CD4-positive, alpha-beta memory T cell (primary cell): ENCODE results near the gene ERMARD. TPM values are rescaled to one million over a fixed set of nuclear protein-coding genes. Genes with fewer than 3 reads are reported as not detected.

Experiments
- CTCF ChIA-PET: fragments of 350-600 bp; sonication (Branson Sonifier 250); formaldehyde crosslinking; loops from one replicate; lab custom pipeline; 2021; ENCODE audit warnings: inconsistent platforms; ENCODE audit not compliant: partially characterized antibody; lab: Charles Lee
- POLR2A ChIA-PET: fragments of 350-600 bp; sonication (Branson Sonifier 250); formaldehyde crosslinking; loops from one replicate; lab custom pipeline; 2021; ENCODE audit not compliant: partially characterized antibody; lab: Charles Lee
- DNase-seq, 5 donors: peaks; one replicate each; pipeline versions ENCODE4 v3.0.0 to v3.0.0-alpha.2; 2020 to 2022; ENCODE audit warnings: mixed read lengths in 1 of 5
- H3K27ac ChIP-seq: one replicate; pipeline ENCODE4 v1.7.0; 2013; ENCODE audit warnings: low read depth, low read length
- H3K27me3 ChIP-seq: 2 replicates; pipeline ENCODE4 v1.7.0; 2013; ENCODE audit warnings: mild to moderate bottlenecking, low read length, moderate library complexity; ENCODE audit not compliant: insufficient read depth
- H3K36me3 ChIP-seq: 2 replicates; pipeline ENCODE4 v1.7.0; 2013; ENCODE audit warnings: mild to moderate bottlenecking, low read length, moderate library complexity; ENCODE audit not compliant: insufficient read depth
- H3K4me1 ChIP-seq: 2 replicates; pipeline ENCODE4 v1.7.0; 2013; ENCODE audit warnings: mild to moderate bottlenecking, low read length, moderate library complexity; ENCODE audit not compliant: insufficient read depth
- H3K4me3 ChIP-seq, 2 donors: one replicate each; pipeline ENCODE4 v1.7.0; 2013; ENCODE audit warnings: low read length in 2 of 2, mild to moderate bottlenecking in 1 of 2
- H3K9me3 ChIP-seq, 2 donors: one replicate each; pipeline ENCODE4 v1.7.0; 2013; ENCODE audit warnings: low read length in 2 of 2, control low read depth in 1 of 2; ENCODE audit not compliant: control insufficient read depth in 1 of 2
- H3K27ac Mint-ChIP-seq, 7 donors: one replicate each; pipeline ENCODE4 v1.8.0; 2020 to 2021; ENCODE audit warnings: mixed read lengths in 7 of 7, mild to moderate bottlenecking in 6 of 7, inconsistent platforms in 3 of 7, moderate library complexity in 3 of 7
- H3K27me3 Mint-ChIP-seq, 2 donors: one replicate each; pipeline ENCODE4 v1.8.0; 2020 to 2021; ENCODE audit warnings: mixed read lengths in 2 of 2
- H3K36me3 Mint-ChIP-seq, 2 donors: one replicate each; pipeline ENCODE4 v1.8.0; 2020 to 2021; ENCODE audit warnings: mixed read lengths in 2 of 2, inconsistent platforms in 1 of 2, mild to moderate bottlenecking in 1 of 2
- H3K4me1 Mint-ChIP-seq, 4 donors: one replicate each; pipeline ENCODE4 v1.8.0; 2020 to 2021; ENCODE audit warnings: mixed read lengths in 4 of 4, mild to moderate bottlenecking in 1 of 4
- H3K4me3 Mint-ChIP-seq, 8 donors: one replicate each; pipeline ENCODE4 v1.8.0; 2020 to 2021; ENCODE audit warnings: mixed read lengths in 8 of 8, mild to moderate bottlenecking in 7 of 8, moderate library complexity in 6 of 8, inconsistent platforms in 3 of 8
- H3K9me3 Mint-ChIP-seq, 8 donors: one replicate each; pipeline ENCODE4 v1.8.0; 2020 to 2021; ENCODE audit warnings: mixed read lengths in 8 of 8, mild to moderate bottlenecking in 5 of 8, inconsistent platforms in 3 of 8, moderate library complexity in 1 of 8
- intact Hi-C: fragments of 100-400 bp; cut with micrococcal nuclease; formaldehyde crosslinking; loops from one replicate; pipeline ENCODE4 v1.15.1; 2023
- polyA plus RNA-seq, 2 donors: library from polyadenylated mRNA; unstranded; fragments of 300-500 nt; fragmentation: Illumina TruSeq; gene quantifications; one replicate each; pipeline ENCODE4 v1.2.3, GENCODE V29; 2021
- total RNA-seq, 2 experiments: library from RNA; stranded (reverse); gene quantifications; one replicate each; pipeline ENCODE4 v1.2.3, GENCODE V29; 2021

The ERMARD gene
- total and polyA plus RNA-seq, 4 experiments from 2014 or later: 11.0 to 41.4 (median 22.6) TPM

DNA sequence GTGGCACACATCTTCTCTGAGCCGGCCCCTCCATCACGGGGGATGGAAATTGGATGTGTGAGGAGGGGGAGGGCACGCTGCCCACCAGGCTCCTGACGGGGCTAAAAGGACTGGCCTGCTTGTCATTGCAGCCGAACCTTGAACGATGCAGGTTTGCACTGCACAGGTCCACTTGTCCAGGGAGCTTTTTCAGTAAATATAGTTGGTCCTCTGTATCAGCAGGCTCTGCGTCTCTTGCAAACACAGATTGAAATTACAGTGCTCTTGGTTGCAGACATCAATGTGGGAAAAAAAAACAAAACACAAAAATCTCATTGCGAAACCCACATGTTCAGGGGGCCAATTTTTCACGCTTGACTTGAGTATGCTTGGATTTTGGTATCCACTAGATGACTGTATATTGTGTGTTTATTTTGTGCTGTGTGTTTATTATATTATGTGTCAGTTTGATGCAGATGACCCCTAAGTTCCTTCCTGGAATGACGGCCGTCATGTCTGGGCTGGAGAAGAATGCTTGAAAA lies 29.2 kb downstream of the ERMARD start:
- no peak for DNase-seq
- H3K4me3 ChIP-seq: no peak overlapping the region
- POLR2A ChIA-PET: no interaction called here
- H3K4me1 ChIP-seq: no peaks in the 10 kb centered on the region
- Mint-ChIP-seq H3K4me1 (no peaks in the 10 kb centered on the region), H3K9me3 (no peaks in the 10 kb centered on the region), H3K36me3 (peaks cover 36 to 42% of the 10 kb centered on the region in 2 donors), H3K27me3 (no peaks in the 10 kb centered on the region), H3K4me3 (no peak overlapping the region), H3K27ac (no peak overlapping the region)
- no peak overlapping the region for H3K27ac ChIP-seq
- H3K27me3 ChIP-seq: no peaks in the 10 kb centered on the region
- H3K36me3 ChIP-seq: no peaks in the 10 kb centered on the region
- CTCF ChIA-PET: interaction anchor here (0.7 to 2.1 kb wide), 2 partner anchors 10 to 12 kb away, joined by 3 to 8 read pairs; no protein-coding TSS in a partner anchor
- intact Hi-C loops: no loop called here
- H3K9me3 ChIP-seq: no peaks in the 10 kb centered on the region

DNA sequence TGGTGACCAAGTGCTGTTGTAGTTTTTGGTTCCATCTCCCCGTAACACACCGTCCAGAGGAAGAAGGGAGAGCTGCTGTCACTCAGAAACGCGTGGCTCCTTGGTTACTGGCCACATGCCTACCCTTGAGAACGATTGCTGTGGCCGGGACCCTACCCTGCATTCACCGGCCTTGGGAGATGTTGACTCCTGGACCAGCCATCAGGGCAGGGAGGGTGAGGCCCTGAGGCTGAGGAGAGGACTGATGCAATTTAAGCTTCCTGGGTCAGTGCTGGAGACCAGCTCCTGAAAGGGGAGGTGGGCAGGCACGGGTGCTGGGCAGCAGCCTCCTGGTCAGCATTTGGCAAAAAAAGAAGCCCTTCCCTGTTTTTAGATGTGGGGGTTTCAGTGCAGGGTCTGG lies 31.5 kb downstream of the ERMARD start:
- Histone ChIP-seq H3K27ac (no peak overlapping the region), H3K9me3 (no peaks in the 10 kb centered on the region), H3K4me1 (no peaks in the 10 kb centered on the region), H3K27me3 (no peaks in the 10 kb centered on the region), H3K36me3 (no peaks in the 10 kb centered on the region), H3K4me3 (no peak overlapping the region)
- H3K27me3 Mint-ChIP-seq: no peaks in the 10 kb centered on the region
- intact Hi-C loops: no loop called here
- no peak overlapping the region for H3K27ac Mint-ChIP-seq
- POLR2A ChIA-PET: no interaction called here
- CTCF ChIA-PET: no interaction called here
- H3K9me3 Mint-ChIP-seq: no peaks in the 10 kb centered on the region
- no peak for DNase-seq
- H3K36me3 Mint-ChIP-seq: peaks cover 25 to 28% of the 10 kb centered on the region in 2 donors
- no peak overlapping the region for H3K4me3 Mint-ChIP-seq
- H3K4me1 Mint-ChIP-seq: no peaks in the 10 kb centered on the region

DNA sequence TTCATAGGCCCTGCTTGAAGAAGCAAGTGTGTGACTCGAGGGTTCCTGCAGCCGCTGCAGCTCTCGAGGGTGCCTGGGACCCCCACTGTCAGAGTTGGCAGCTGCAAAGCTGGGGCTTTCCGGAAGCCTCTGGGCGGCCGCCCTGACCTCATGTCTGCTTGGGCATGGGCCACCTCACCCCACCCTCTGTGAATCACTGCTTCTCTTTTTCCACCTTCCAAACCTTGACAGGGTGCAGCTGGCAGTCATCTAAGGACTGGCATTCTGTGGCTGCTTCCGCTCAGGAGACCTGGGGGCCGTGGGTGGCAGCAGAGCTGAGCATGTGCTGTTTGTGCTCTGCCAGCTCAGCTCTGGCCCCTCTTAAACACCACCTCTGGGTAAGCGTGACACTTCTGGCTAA lies 32.0 kb downstream of the ERMARD start:
- CTCF ChIA-PET: no interaction called here
- Mint-ChIP-seq H3K36me3 (peaks cover 22 to 28% of the 10 kb centered on the region in 2 donors), H3K4me1 (no peaks in the 10 kb centered on the region), H3K9me3 (no peaks in the 10 kb centered on the region), H3K27me3 (no peaks in the 10 kb centered on the region), H3K4me3 (no peak overlapping the region), H3K27ac (no peak overlapping the region)
- POLR2A ChIA-PET: no interaction called here
- H3K4me1 ChIP-seq: no peaks in the 10 kb centered on the region
- no peaks in the 10 kb centered on the region for H3K9me3 ChIP-seq
- no peak overlapping the region for H3K27ac ChIP-seq
- H3K36me3 ChIP-seq: no peaks in the 10 kb centered on the region
- DNase-seq: no peak
- intact Hi-C loops: no loop called here
- H3K27me3 ChIP-seq: no peaks in the 10 kb centered on the region
- no peak overlapping the region for H3K4me3 ChIP-seq

GRCh38 chr6:169783971-169784820 lies 32.8 kb downstream of the ERMARD start:
- H3K36me3 ChIP-seq: no peaks in the 10 kb centered on the region
- POLR2A ChIA-PET: no interaction called here
- no peaks in the 10 kb centered on the region for H3K4me1 ChIP-seq
- Mint-ChIP-seq H3K36me3 (peaks cover 17 to 28% of the 10 kb centered on the region in 2 donors), H3K4me3 (no peak overlapping the region), H3K9me3 (no peaks in the 10 kb centered on the region), H3K4me1 (peaks cover 0 to 4% (median 0%) of the 10 kb centered on the region in 4 donors), H3K27ac (peak overlapping the region in 1 of 7 donors; percentile 37), H3K27me3 (no peaks in the 10 kb centered on the region)
- CTCF ChIA-PET: no interaction called here
- no peaks in the 10 kb centered on the region for H3K27me3 ChIP-seq
- H3K4me3 ChIP-seq: no peak overlapping the region
- no peak overlapping the region for H3K27ac ChIP-seq
- intact Hi-C loops: no loop called here
- no peaks in the 10 kb centered on the region for H3K9me3 ChIP-seq
- DNase-seq: no peak

GRCh38 chr6:169784821-169785340 lies 33.5 kb downstream of the ERMARD start:
- Histone ChIP-seq H3K36me3 (no peaks in the 10 kb centered on the region), H3K4me3 (no peak overlapping the region), H3K27me3 (no peaks in the 10 kb centered on the region), H3K4me1 (peaks cover 6% of the 10 kb centered on the region), H3K27ac (no peak overlapping the region), H3K9me3 (no peaks in the 10 kb centered on the region)
- H3K4me1 Mint-ChIP-seq: peaks cover 1 to 9% (median 2%) of the 10 kb centered on the region in 4 donors
- H3K36me3 Mint-ChIP-seq: peaks cover 17 to 28% of the 10 kb centered on the region in 2 donors
- H3K27ac Mint-ChIP-seq: peak overlapping the region in 1 of 7 donors; percentile 82
- ChIA-PET CTCF (no interaction called here), POLR2A (no interaction called here)
- H3K4me3 Mint-ChIP-seq: no peak overlapping the region
- H3K27me3 Mint-ChIP-seq: no peaks in the 10 kb centered on the region
- no peak for DNase-seq
- H3K9me3 Mint-ChIP-seq: no peaks in the 10 kb centered on the region
- intact Hi-C loops: no loop called here

DNA sequence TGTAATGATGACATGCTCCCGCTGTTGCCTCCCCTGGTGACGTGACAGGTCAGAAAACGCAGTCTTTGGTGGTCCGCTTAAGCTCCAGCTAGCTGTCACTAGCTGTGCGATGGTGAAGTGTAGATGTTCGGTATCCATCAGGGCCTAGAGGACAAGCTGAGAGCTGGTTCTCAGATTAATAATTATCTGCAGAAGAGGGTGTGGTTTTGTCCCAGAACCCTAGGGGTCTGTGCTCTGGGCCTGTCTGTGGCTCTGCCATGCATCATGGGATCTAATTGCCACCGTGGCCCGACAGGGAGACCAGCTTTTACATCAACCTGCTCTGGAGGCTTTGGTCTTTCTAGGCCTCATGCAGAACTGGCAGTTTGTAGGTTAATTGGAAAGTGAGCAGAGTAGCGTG lies 34.1 kb downstream of the ERMARD start:
- peaks cover 11 to 21% of the 10 kb centered on the region in 2 donors for H3K36me3 Mint-ChIP-seq
- H3K27me3 Mint-ChIP-seq: no peaks in the 10 kb centered on the region
- Histone ChIP-seq H3K36me3 (no peaks in the 10 kb centered on the region), H3K27ac (no peak overlapping the region), H3K27me3 (no peaks in the 10 kb centered on the region), H3K4me3 (no peak overlapping the region), H3K4me1 (peaks cover 11% of the 10 kb centered on the region), H3K9me3 (no peaks in the 10 kb centered on the region)
- H3K27ac Mint-ChIP-seq: no peak overlapping the region
- DNase-seq: no peak
- no peak overlapping the region for H3K4me3 Mint-ChIP-seq
- CTCF ChIA-PET: no interaction called here
- no peaks in the 10 kb centered on the region for H3K9me3 Mint-ChIP-seq
- intact Hi-C loops: no loop called here
- POLR2A ChIA-PET: no interaction called here
- H3K4me1 Mint-ChIP-seq: peaks cover 1 to 16% (median 6%) of the 10 kb centered on the region in 4 donors

DNA sequence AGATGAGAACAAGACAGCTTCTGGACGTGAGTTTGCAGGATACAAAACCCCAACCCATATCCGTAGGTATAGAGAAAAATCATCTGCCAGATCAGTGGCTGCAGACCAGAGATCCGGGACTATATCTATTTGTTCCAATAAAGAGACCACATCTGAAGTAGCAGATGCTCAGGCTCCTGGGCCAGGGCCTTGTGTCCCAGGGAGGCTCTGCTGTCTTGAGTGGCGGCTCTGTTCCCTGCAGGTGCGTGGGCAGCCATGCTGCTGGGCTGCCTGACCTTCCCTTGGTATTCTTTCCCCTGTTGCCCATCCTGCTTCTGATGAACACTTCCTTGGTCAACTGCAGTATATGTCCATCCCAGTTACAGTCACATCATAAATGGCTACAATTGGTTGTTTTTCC lies 34.9 kb downstream of the ERMARD start:
- no peaks in the 10 kb centered on the region for H3K9me3 Mint-ChIP-seq
- CTCF ChIA-PET: no interaction called here
- peaks cover 7 to 13% of the 10 kb centered on the region in 2 donors for H3K36me3 Mint-ChIP-seq
- peak overlapping the region in 1 of 8 donors; percentile 7 for H3K4me3 Mint-ChIP-seq
- intact Hi-C loops: no loop called here
- H3K27me3 Mint-ChIP-seq: peaks cover 0 to under 1% of the 10 kb centered on the region in 2 donors
- H3K27ac Mint-ChIP-seq: no peak overlapping the region
- Histone ChIP-seq H3K27me3 (no peaks in the 10 kb centered on the region), H3K9me3 (no peaks in the 10 kb centered on the region), H3K36me3 (no peaks in the 10 kb centered on the region), H3K4me3 (no peak overlapping the region), H3K4me1 (peaks cover 16% of the 10 kb centered on the region), H3K27ac (no peak overlapping the region)
- no peak for DNase-seq
- POLR2A ChIA-PET: no interaction called here
- peaks cover 5 to 22% (median 11%) of the 10 kb centered on the region in 4 donors for H3K4me1 Mint-ChIP-seq
